Endothelial cell of umbilical vein (primary cell): Measurements from ENCODE around the gene SLC24A3. TPM values are rescaled to one million over a fixed set of nuclear protein-coding genes. Genes with fewer than 3 reads are reported as not detected.

ENCODE experiments used
- BruUV-seq: library from RNA; stranded (reverse); fragments of 400-500 nt; replicated peaks from 2 replicates; lab custom pipeline; 2021; lab: Mats Ljungman, UMichigan
- CTCF ChIA-PET: fragments of 300-600, 350-600 bp; sonication (Branson Sonifier 250); formaldehyde crosslinking; loops from one replicate; lab custom pipeline; 2021; ENCODE audit warnings: antibody characterized with exemption, inconsistent platforms; lab: Charles Lee
- POLR2A ChIA-PET: fragments of 300-600, 350-600 bp; sonication (Branson Sonifier 250); formaldehyde crosslinking; loops from one replicate; lab custom pipeline; 2021; ENCODE audit warnings: antibody characterized with exemption, inconsistent platforms; lab: Charles Lee
- DNase-seq: peaks from one replicate; pipeline ENCODE4 v3.0.0-alpha.2; 2011; ENCODE audit warnings: low read depth, low spot score
- FAIRE-seq: peaks from 2 replicates; lab custom pipeline; 2011; peaks lifted over from hg19 to GRCh38; lab: Jason Lieb, UNC
- H2AFZ ChIP-seq: 2 replicates; pipeline ENCODE4 v1.6.0; 2012; ENCODE audit warnings: low read depth, low read length, control low read depth, inconsistent platforms
- H3K27ac ChIP-seq: 2 replicates; pipeline ENCODE4 v1.5.1; 2011; ENCODE audit warnings: low read depth, mild to moderate bottlenecking, control low read depth, low read length, moderate library complexity; ENCODE audit not compliant: insufficient read depth
- H3K27me3 ChIP-seq, 2 experiments: 2 replicates each; pipeline versions ENCODE4 v1.6.0 to v1.6.1; 2011; ENCODE audit warnings: low read length in 2 of 2, mixed read lengths in 1 of 2; ENCODE audit not compliant: control insufficient read depth in 2 of 2, insufficient read depth in 2 of 2
- H3K36me3 ChIP-seq, 2 experiments: 2 replicates in 1 of 2; 3 replicates in 1 of 2; pipeline ENCODE4 v1.5.1; 2011; ENCODE audit warnings: low read length in 2 of 2, mild to moderate bottlenecking in 1 of 2, moderate library complexity in 1 of 2; ENCODE audit not compliant: control insufficient read depth in 2 of 2, insufficient read depth in 2 of 2; ENCODE audit errors: extremely low read depth in 1 of 2
- H3K4me1 ChIP-seq: 3 replicates; pipeline ENCODE4 v1.5.1; 2011; ENCODE audit warnings: mild to moderate bottlenecking, low read length; ENCODE audit not compliant: control insufficient read depth, insufficient read depth; ENCODE audit errors: extremely low read depth
- H3K4me2 ChIP-seq: 2 replicates; pipeline ENCODE4 v1.6.1; 2011; ENCODE audit warnings: low read length, control low read depth, mixed read lengths; ENCODE audit not compliant: insufficient read depth
- H3K4me3 ChIP-seq, 3 experiments: fragments of 200-600 bp in 1 of 3; sonication (generic), shearing (Covaris generic) in 1 of 3; replicated peaks in 1 of 3; 2 replicates each; pipeline ENCODE4 v1.5.1; 2011 to 2016; ENCODE audit warnings: control low read depth in 3 of 3, low read length in 3 of 3, mild to moderate bottlenecking in 2 of 3, inconsistent platforms in 1 of 3, low read depth in 1 of 3, moderate library complexity in 1 of 3; ENCODE audit not compliant: insufficient read depth in 1 of 3
- H3K79me2 ChIP-seq: 2 replicates; pipeline ENCODE4 v1.6.0; 2012; ENCODE audit warnings: low read length, inconsistent platforms; ENCODE audit not compliant: control insufficient read depth, insufficient read depth
- H3K9ac ChIP-seq: replicated peaks from 2 replicates; pipeline ENCODE3; 2011; ENCODE audit warnings: low read length, control low read depth; ENCODE audit not compliant: insufficient read depth; ENCODE audit errors: extremely low read depth
- H3K9me1 ChIP-seq: replicated peaks from 3 replicates; pipeline ENCODE4 v1.6.0; 2011; ENCODE audit warnings: mild to moderate bottlenecking, low read length; ENCODE audit not compliant: control insufficient read depth, insufficient read depth; ENCODE audit errors: extremely low read depth
- H3K9me3 ChIP-seq: replicated peaks from 2 replicates; pipeline ENCODE4 v1.5.1; 2012; ENCODE audit warnings: low read length, inconsistent platforms; ENCODE audit not compliant: control insufficient read depth, insufficient read depth
- H4K20me1 ChIP-seq: replicated peaks from 2 replicates; pipeline ENCODE3; 2011; ENCODE audit warnings: mild to moderate bottlenecking, low read length; ENCODE audit not compliant: control insufficient read depth, insufficient read depth; ENCODE audit errors: extremely low read depth
- CTCF ChIP-seq, 2 donors: IDR thresholded peaks; 1 replicate in 1 of 2; 2 replicates in 1 of 2; pipeline ENCODE4 v1.5.1; 2011; ENCODE audit warnings: low read length in 2 of 2, mild to moderate bottlenecking in 2 of 2, moderate library complexity in 2 of 2, control low read depth in 1 of 2, inconsistent platforms in 1 of 2, low read depth in 1 of 2; ENCODE audit not compliant: insufficient read depth in 1 of 2; ENCODE audit errors: extremely low read depth in 1 of 2
- EZH2 ChIP-seq: IDR thresholded peaks from 2 replicates; pipeline ENCODE4 v1.6.1; 2012; ENCODE audit warnings: borderline replicate concordance, low read depth, mild to moderate bottlenecking, moderate library complexity, low read length, inconsistent platforms; ENCODE audit not compliant: severe bottlenecking
- FOS ChIP-seq: IDR thresholded peaks from 2 replicates; pipeline ENCODE4 v1.6.1; 2011; ENCODE audit warnings: mild to moderate bottlenecking, low read length, moderate library complexity, borderline replicate concordance; ENCODE audit not compliant: insufficient read depth
- GATA2 ChIP-seq: IDR thresholded peaks from 2 replicates; pipeline ENCODE4 v1.7.0; 2011; ENCODE audit warnings: low read depth, mild to moderate bottlenecking, moderate library complexity, mixed read lengths, low read length; ENCODE audit not compliant: insufficient read length, insufficient read depth
- JUN ChIP-seq: IDR thresholded peaks from 2 replicates; pipeline ENCODE4 v1.6.1; 2011; ENCODE audit warnings: borderline replicate concordance, low read depth; ENCODE audit not compliant: insufficient read length, insufficient read depth
- MAX ChIP-seq: IDR thresholded peaks from 2 replicates; pipeline ENCODE4 v1.6.1; 2011; ENCODE audit not compliant: insufficient read depth, insufficient read length
- MYC ChIP-seq: IDR thresholded peaks from one replicate; pipeline ENCODE4 v1.6.1; 2011; ENCODE audit warnings: mild to moderate bottlenecking, low read depth, low read length
- POLR2A ChIP-seq: IDR thresholded peaks from 2 replicates; pipeline ENCODE4 v1.6.1; 2012; ENCODE audit warnings: low read depth, mild to moderate bottlenecking, control low read depth, low read length
- POLR2AphosphoS5 ChIP-seq: IDR thresholded peaks from 2 replicates; pipeline ENCODE4 v1.6.1; 2012; ENCODE audit warnings: low read depth, mild to moderate bottlenecking, control low read depth, low read length, moderate library complexity; ENCODE audit not compliant: insufficient read depth
- dilution Hi-C: fragments of 300-500 bp; cut with MboI; formaldehyde crosslinking; loops from one replicate; pipeline ENCODE4 v1.15.0; 2019; ENCODE audit warnings: low sequenced_read_pairs; ENCODE audit not compliant: extremely low pct_ligation_motif_present
- intact Hi-C: fragments of 100-400 bp; cut with micrococcal nuclease; formaldehyde crosslinking; loops from one replicate; pipeline ENCODE4 v1.10.0; 2022
- polyA plus RNA-seq, 4 experiments: library from polyadenylated mRNA; depleted of rRNA in 3 of 4; stranded (reverse) in 3 of 4; unstranded in 1 of 4; fragments of >200 nt; gene quantifications; 2 replicates each; pipeline versions ENCODE4 v1.2.1 to v1.2.3, GENCODE V29; 2011 to 2012; ENCODE audit warnings: missing spikeins in 1 of 4
- total RNA-seq: library from RNA; stranded (reverse); gene quantifications from 2 replicates; pipeline ENCODE4 v1.2.3, GENCODE V29; 2021

The SLC24A3 gene
- total and polyA plus RNA-seq, 2 donors (not counting 3 experiments of a cell fraction or from before 2014, with no cell fraction given) = not detected

GRCh38 chr20:19438488-19438887 is 226.0 kb downstream of the SLC24A3 start:
- H3K9me1 ChIP-seq = no peaks in the 10 kb centered on the region
- H3K79me2 ChIP-seq = no peaks in the 10 kb centered on the region
- H3K27ac ChIP-seq = no peak overlapping the region
- FAIRE-seq (no peak), DNase-seq (no peak)
- BruUV-seq = no TSS peak
- no peak overlapping the region for H3K4me2 ChIP-seq
- no peak overlapping the region for H2AFZ ChIP-seq
- no peaks in the 10 kb centered on the region for H3K9me3 ChIP-seq
- no peak for TF ChIP-seq JUN
- TF ChIP-seq MAX = no peak
- no peak for TF ChIP-seq POLR2A
- no peak for TF ChIP-seq POLR2AphosphoS5
- no peak for TF ChIP-seq MYC
- TF ChIP-seq GATA2 = no peak
- no peak for TF ChIP-seq EZH2
- no peak for TF ChIP-seq FOS
- TF ChIP-seq CTCF (IDR thresholded peaks at IDR 0.05; ENCODE audit: extremely low read depth in 1 of 2, insufficient read depth in 1 of 2, low read depth in 1 of 2, low read length in 2 of 2) = no peak
- no peaks in the 10 kb centered on the region for H3K4me1 ChIP-seq
- H3K27me3 ChIP-seq = no peaks in the 10 kb centered on the region
- no peak overlapping the region for H3K9ac ChIP-seq
- CTCF ChIA-PET = no interaction called here
- H3K4me3 ChIP-seq = no peak overlapping the region
- no peaks in the 10 kb centered on the region for H4K20me1 ChIP-seq
- H3K36me3 ChIP-seq = no peaks in the 10 kb centered on the region
- dilution Hi-C loops = no loop called here
- POLR2A ChIA-PET = no interaction called here
- intact Hi-C loops = no loop called here
